HepG2 (cell line): ENCODE measurements around the gene VSNL1. TPM values are rescaled to one million over a fixed set of nuclear protein-coding genes. Genes with fewer than 3 reads are reported as not detected.
A peak's percentile ranks its signal among the peaks of the same experiment; 100 is the strongest.

Experiments
- BCL3 ChIP-seq: sonication (generic); formaldehyde crosslinking; IDR thresholded peaks from 2 replicates; pipeline ENCODE4 v1.5.1; 2020; ENCODE audit warnings: mild to moderate bottlenecking, missing genetic modification reagents, moderate library complexity
- E2F1 ChIP-seq: sonication (generic); formaldehyde crosslinking; IDR thresholded peaks from 2 replicates; pipeline ENCODE4 v1.5.0; 2020; ENCODE audit warnings: missing genetic modification reagents
- GPBP1L1 ChIP-seq: sonication (generic); formaldehyde crosslinking; IDR thresholded peaks from 2 replicates; pipeline ENCODE4 v1.5.0; 2020; ENCODE audit warnings: mild to moderate bottlenecking, missing genetic modification reagents
- PTBP1 ChIP-seq: fragments of 200-400 bp; formaldehyde crosslinking; IDR thresholded peaks from 2 replicates; pipeline ENCODE4 v1.6.1; 2018; ENCODE audit warnings: low read length, low read depth; ENCODE audit not compliant: poor library complexity, severe bottlenecking
- RERE ChIP-seq: IDR thresholded peaks from 2 replicates; pipeline ENCODE4 v1.6.1; 2016; ENCODE audit warnings: low read depth, missing genetic modification reagents, missing compliant biosample characterization
- REXO4 ChIP-seq: sonication (generic); formaldehyde crosslinking; IDR thresholded peaks from 2 replicates; pipeline ENCODE4 v1.8.0; 2022; ENCODE audit warnings: missing genetic modification reagents, mild to moderate bottlenecking, borderline replicate concordance
- SIN3B ChIP-seq: fragments of 150-350 bp; IDR thresholded peaks from 2 replicates; pipeline ENCODE4 v1.6.1; 2014; ENCODE audit warnings: low read length
- TFAP4 ChIP-seq: sonication (generic); IDR thresholded peaks from 2 replicates; pipeline ENCODE4 v1.6.1; 2016; ENCODE audit warnings: low read depth, borderline replicate concordance
- ZNF30 ChIP-seq: sonication (generic); formaldehyde crosslinking; IDR thresholded peaks from 2 replicates; pipeline ENCODE4 v1.5.0; 2020; ENCODE audit warnings: mild to moderate bottlenecking, missing genetic modification reagents
- ZNF574 ChIP-seq: sonication (generic); formaldehyde crosslinking; IDR thresholded peaks from 2 replicates; pipeline ENCODE4 v1.4.0; 2020; ENCODE audit warnings: missing genetic modification reagents
- ZNF784 ChIP-seq: sonication (generic); formaldehyde crosslinking; IDR thresholded peaks from 2 replicates; pipeline ENCODE4 v1.5.1; 2020; ENCODE audit warnings: missing genetic modification reagents, mild to moderate bottlenecking, borderline replicate concordance
- ZSCAN21 ChIP-seq: sonication (generic); formaldehyde crosslinking; IDR thresholded peaks from 2 replicates; pipeline ENCODE4 v1.8.0; 2022; ENCODE audit warnings: mild to moderate bottlenecking, missing genetic modification reagents, moderate library complexity, borderline replicate concordance
- ZZZ3 ChIP-seq: sonication (generic); formaldehyde crosslinking; IDR thresholded peaks from 2 replicates; pipeline ENCODE4 v1.4.0; 2020; ENCODE audit warnings: missing genetic modification reagents, mild to moderate bottlenecking, borderline replicate concordance
- polyA plus RNA-seq, 8 experiments: library from polyadenylated mRNA; depleted of rRNA in 3 of 8; stranded (reverse) in 7 of 8; unstranded in 1 of 8; fragments of >200 nt; fragmentation: Illumina TruSeq in 4 of 8; extraction: Trizol in 4 of 8; gene quantifications; 2 replicates each; pipeline versions ENCODE4 v1.2.1 to v1.2.3, GENCODE V29; 2011 to 2016; ENCODE audit warnings: low read depth in 4 of 8, missing spikeins in 1 of 8, mixed read lengths in 1 of 8; ENCODE audit not compliant: insufficient read depth in 1 of 8
- total RNA-seq, 5 experiments: library from RNA; depleted of rRNA; stranded (reverse); fragments of >200 nt; fragmentation: Illumina TruSeq; extraction: Trizol; gene quantifications; 2 replicates each; pipeline ENCODE4 v1.2.3, GENCODE V29; 2016; ENCODE audit warnings: low read depth in 1 of 5

The VSNL1 gene
- total and polyA plus RNA-seq, 2 of the 13 experiments (the other 11 are each of a cell fraction or from before 2014, with no cell fraction given), result 63.2 to 95.9 TPM

GRCh38 chr2:17540093-17540812, at the start of gene VSNL1 (continued):
- TF ChIP-seq GPBP1L1 (CRISPR knock-in tag) (no peak), BCL3 (CRISPR knock-in tag) (peak; percentile 93), ZNF784 (CRISPR knock-in tag) (peak; percentile 78; the same call in 1 of the 2 replicates), ZNF574 (CRISPR knock-in tag) (peak; percentile 79), E2F1 (CRISPR knock-in tag) (peak; percentile 81; the same call in 1 of the 2 replicates), TFAP4 (peak; percentile 4; the same call in 1 of the 2 replicates), SIN3B (peak; percentile 25), REXO4 (CRISPR knock-in tag) (0 out of 2 replicates have a peak, but pooled peaks have one; percentile 76), RERE (no peak), PTBP1 (peak; percentile 64), ZNF30 (CRISPR knock-in tag) (no peak), ZSCAN21 (CRISPR knock-in tag) (no peak), ZZZ3 (CRISPR knock-in tag) (no peak)
